Measurements from ENCODE around the gene CNTNAP2.
"Not testable (repeated sequence)": the region's sequence is repeated elsewhere in the genome, so short reads cannot be mapped to it uniquely, and the experiment has no call there.

Gene CNTNAP2

GRCh38 chr7:148014001-148014400 is 1897.4 kb downstream of the CNTNAP2 start:
- no peak for DNase-seq

- no peak for DNase-seq
These were observed 1897.9 kb downstream of the CNTNAP2 start for GRCh38 chr7:148014541-148014940.

- DNase-seq = no peak
These were observed 1900.5 kb downstream of the CNTNAP2 start for GRCh38 chr7:148017126-148017525.

- DNase-seq = no peak
These were observed 1904.1 kb downstream of the CNTNAP2 start for GRCh38 chr7:148020679-148021078.

GRCh38 chr7:148021507-148022045 is 1905.0 kb downstream of the CNTNAP2 start:
- no peak for DNase-seq

- no peak for DNase-seq
These were observed 1906.2 kb downstream of the CNTNAP2 start for GRCh38 chr7:148022832-148023231.

- no peak for DNase-seq
These were observed 1910.1 kb downstream of the CNTNAP2 start for GRCh38 chr7:148026713-148027112.

GRCh38 chr7:148028165-148028564 is 1911.6 kb downstream of the CNTNAP2 start:
- DNase-seq = no peak

GRCh38 chr7:148031019-148031418 is 1914.4 kb downstream of the CNTNAP2 start:
- no peak for DNase-seq

- DNase-seq = no peak
These were observed 1915.2 kb downstream of the CNTNAP2 start for GRCh38 chr7:148031811-148032210.

- DNase-seq = no peak
These were observed 1919.3 kb downstream of the CNTNAP2 start for GRCh38 chr7:148035950-148036349.

GRCh38 chr7:148037044-148037443 is 1920.4 kb downstream of the CNTNAP2 start:
- no peak for DNase-seq

GRCh38 chr7:148041156-148041555 is 1924.6 kb downstream of the CNTNAP2 start:
- no peak for DNase-seq

GRCh38 chr7:148042935-148043631 is 1926.5 kb downstream of the CNTNAP2 start:
- DNase-seq = no peak

- DNase-seq = no peak
These were observed 1927.6 kb downstream of the CNTNAP2 start for GRCh38 chr7:148044173-148044572.

GRCh38 chr7:148045521-148045920 is 1928.9 kb downstream of the CNTNAP2 start:
- DNase-seq = no peak

- no peak for DNase-seq
These were observed 1932.5 kb downstream of the CNTNAP2 start for GRCh38 chr7:148049068-148049467.

GRCh38 chr7:148050492-148051158 is 1934.0 kb downstream of the CNTNAP2 start:
- no peak for DNase-seq

GRCh38 chr7:148056406-148056805 is 1939.8 kb downstream of the CNTNAP2 start:
- no peak for DNase-seq

- no peak for DNase-seq
These were observed 1941.5 kb downstream of the CNTNAP2 start for GRCh38 chr7:148058092-148058491.

- DNase-seq = no peak
These were observed 1942.2 kb downstream of the CNTNAP2 start for GRCh38 chr7:148058753-148059152.

- DNase-seq = no peak
These were observed 1944.1 kb downstream of the CNTNAP2 start for GRCh38 chr7:148060724-148061123.

GRCh38 chr7:148078111-148078510 is 1961.5 kb downstream of the CNTNAP2 start:
- DNase-seq = not testable (repeated sequence)
